Immature natural killer cell (primary cell): ENCODE data around the gene WDR1. TPM values are rescaled to one million over a fixed set of nuclear protein-coding genes. Genes with fewer than 3 reads are reported as not detected.

ENCODE experiments used
- DNase-seq, 3 donors: peaks; one replicate each; pipeline ENCODE4 v3.0.0; 2022; ENCODE audit warnings: mixed read lengths in 1 of 3
- H3K27ac Mint-ChIP-seq, 6 donors: one replicate each; pipeline ENCODE4 v1.8.0; 2020; ENCODE audit warnings: mixed read lengths in 6 of 6, mild to moderate bottlenecking in 5 of 6, inconsistent platforms in 4 of 6, moderate library complexity in 3 of 6
- H3K27me3 Mint-ChIP-seq, 3 donors: one replicate each; pipeline ENCODE4 v1.8.0; 2020 to 2021; ENCODE audit warnings: low read depth in 3 of 3, mild to moderate bottlenecking in 3 of 3, mixed read lengths in 3 of 3, moderate library complexity in 3 of 3, inconsistent platforms in 1 of 3
- H3K36me3 Mint-ChIP-seq, 3 donors: one replicate each; pipeline ENCODE4 v1.8.0; 2020; ENCODE audit warnings: mixed read lengths in 3 of 3, inconsistent platforms in 2 of 3, mild to moderate bottlenecking in 2 of 3
- H3K4me1 Mint-ChIP-seq, 2 donors: one replicate each; pipeline ENCODE4 v1.8.0; 2020; ENCODE audit warnings: inconsistent platforms in 2 of 2, mild to moderate bottlenecking in 2 of 2, mixed read lengths in 2 of 2, moderate library complexity in 1 of 2
- H3K4me3 Mint-ChIP-seq, 5 donors: one replicate each; pipeline ENCODE4 v1.8.0; 2020; ENCODE audit warnings: mild to moderate bottlenecking in 5 of 5, mixed read lengths in 5 of 5, inconsistent platforms in 3 of 5, moderate library complexity in 3 of 5
- H3K9me3 Mint-ChIP-seq, 6 donors: one replicate each; pipeline ENCODE4 v1.8.0; 2020; ENCODE audit warnings: mild to moderate bottlenecking in 6 of 6, mixed read lengths in 6 of 6, inconsistent platforms in 4 of 6, moderate library complexity in 3 of 6
- polyA plus RNA-seq, 3 donors: library from polyadenylated mRNA; unstranded; fragments of 300-500 nt; fragmentation: Illumina TruSeq; gene quantifications; one replicate each; pipeline ENCODE4 v1.2.3, GENCODE V29; 2021

Gene WDR1
- polyA plus RNA-seq, 3 donors from 2014 or later: 339 to 509 (median 401) TPM

GRCh38 chr4:10050721-10051120, 65.9 kb downstream of the WDR1 start:
- Mint-ChIP-seq H3K27ac (no peak overlapping the region), H3K9me3 (peaks cover 0 to 2% (median 0%) of the 10 kb centered on the region in 6 donors), H3K27me3 (peaks cover 0 to 5% (median 2%) of the 10 kb centered on the region in 3 donors), H3K4me1 (peaks cover 20% of the 10 kb centered on the region in 2 donors), H3K4me3 (no peak overlapping the region), H3K36me3 (peaks cover 0 to 31% (median 8%) of the 10 kb centered on the region in 3 donors)
- DNase-seq: no peak

- peaks cover 20% of the 10 kb centered on the region in 2 donors for H3K4me1 Mint-ChIP-seq
- peaks cover 0 to 2% (median 0%) of the 10 kb centered on the region in 6 donors for H3K9me3 Mint-ChIP-seq
- H3K36me3 Mint-ChIP-seq: peaks cover 0 to 26% (median 6%) of the 10 kb centered on the region in 3 donors
- H3K27me3 Mint-ChIP-seq: peaks cover 0 to 5% (median 2%) of the 10 kb centered on the region in 3 donors
- H3K27ac Mint-ChIP-seq: no peak overlapping the region
- no peak for DNase-seq
- no peak overlapping the region for H3K4me3 Mint-ChIP-seq
These were observed 66.3 kb downstream of the WDR1 start for GRCh38 chr4:10050261-10050661.

GRCh38 chr4:10048941-10049697, 67.5 kb downstream of the WDR1 start:
- Mint-ChIP-seq H3K27ac (peak overlapping the region in 1 of 6 donors; percentile 40), H3K27me3 (peaks cover 0 to 5% (median 2%) of the 10 kb centered on the region in 3 donors), H3K9me3 (peaks cover 0 to 2% (median 0%) of the 10 kb centered on the region in 6 donors), H3K4me3 (peak overlapping the region in 1 of 5 donors; percentile 27), H3K4me1 (peaks cover 20% of the 10 kb centered on the region in 2 donors), H3K36me3 (peaks cover 0 to 23% (median 6%) of the 10 kb centered on the region in 3 donors)
- no peak for DNase-seq

GRCh38 chr4:10047967-10048366, 68.6 kb downstream of the WDR1 start:
- Mint-ChIP-seq H3K27ac (no peak overlapping the region), H3K4me1 (peaks cover 20% of the 10 kb centered on the region in 2 donors), H3K36me3 (peaks cover 0 to 34% (median 3%) of the 10 kb centered on the region in 3 donors), H3K9me3 (peaks cover 0 to 2% (median 1%) of the 10 kb centered on the region in 6 donors), H3K4me3 (peak overlapping the region in 4 of 5 donors; percentile 4 to 28 (median 10)), H3K27me3 (peaks cover 0 to 5% (median 2%) of the 10 kb centered on the region in 3 donors)
- DNase-seq: peak in 1 of 3 donors; percentile 4

GRCh38 chr4:10046471-10046870, 70.1 kb downstream of the WDR1 start:
- Mint-ChIP-seq H3K4me1 (peaks cover 20% of the 10 kb centered on the region in 2 donors), H3K4me3 (no peak overlapping the region), H3K27ac (no peak overlapping the region), H3K9me3 (peaks cover 7 to 13% (median 10%) of the 10 kb centered on the region in 6 donors), H3K27me3 (peaks cover 0 to 2% (median 0%) of the 10 kb centered on the region in 3 donors), H3K36me3 (peaks cover 9 to 36% (median 13%) of the 10 kb centered on the region in 3 donors)
- DNase-seq: no peak

- H3K4me1 Mint-ChIP-seq: peaks cover 20% of the 10 kb centered on the region in 2 donors
- H3K36me3 Mint-ChIP-seq: peaks cover 12 to 37% (median 13%) of the 10 kb centered on the region in 3 donors
- H3K9me3 Mint-ChIP-seq: peaks cover 7 to 13% (median 10%) of the 10 kb centered on the region in 6 donors
- H3K27ac Mint-ChIP-seq: no peak overlapping the region
- H3K27me3 Mint-ChIP-seq: peaks cover 0 to 2% (median 0%) of the 10 kb centered on the region in 3 donors
- no peak overlapping the region for H3K4me3 Mint-ChIP-seq
- DNase-seq: no peak
These were observed 71.1 kb downstream of the WDR1 start for GRCh38 chr4:10045481-10045880.

DNA sequence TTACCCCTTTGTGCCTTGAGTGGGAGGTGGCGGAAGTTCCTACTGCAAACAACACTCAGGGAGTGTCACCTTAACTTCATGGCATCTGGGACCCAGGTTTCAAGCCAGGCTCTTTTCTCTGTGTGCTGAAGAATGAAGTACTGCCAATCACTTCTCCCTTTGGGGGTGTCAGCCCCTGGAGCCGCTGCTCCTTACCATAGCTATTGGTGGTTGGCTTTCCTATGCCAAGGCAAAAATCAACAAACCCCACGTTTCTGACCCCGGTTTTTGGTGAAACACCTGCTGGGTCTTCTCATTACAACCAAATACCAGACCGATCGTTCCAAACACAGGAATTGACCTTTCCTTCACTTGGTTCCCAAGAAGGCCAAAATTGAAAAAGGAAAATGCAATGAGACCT, 75.6 kb downstream of the WDR1 start:
- no peak for DNase-seq
- Mint-ChIP-seq H3K4me3 (no peak overlapping the region), H3K9me3 (peaks cover 5 to 13% (median 10%) of the 10 kb centered on the region in 6 donors), H3K4me1 (no peaks in the 10 kb centered on the region), H3K36me3 (peaks cover 18 to 42% (median 22%) of the 10 kb centered on the region in 3 donors), H3K27me3 (no peaks in the 10 kb centered on the region), H3K27ac (peak overlapping the region in 1 of 6 donors; percentile 40)

GRCh38 chr4:10040049-10040892, 76.3 kb downstream of the WDR1 start:
- Mint-ChIP-seq H3K9me3 (peaks cover 5 to 13% (median 10%) of the 10 kb centered on the region in 6 donors), H3K27me3 (peaks cover 0 to 1% (median 0%) of the 10 kb centered on the region in 3 donors), H3K4me1 (no peaks in the 10 kb centered on the region), H3K4me3 (no peak overlapping the region), H3K27ac (no peak overlapping the region), H3K36me3 (peaks cover 18 to 50% (median 22%) of the 10 kb centered on the region in 3 donors)
- no peak for DNase-seq

DNA sequence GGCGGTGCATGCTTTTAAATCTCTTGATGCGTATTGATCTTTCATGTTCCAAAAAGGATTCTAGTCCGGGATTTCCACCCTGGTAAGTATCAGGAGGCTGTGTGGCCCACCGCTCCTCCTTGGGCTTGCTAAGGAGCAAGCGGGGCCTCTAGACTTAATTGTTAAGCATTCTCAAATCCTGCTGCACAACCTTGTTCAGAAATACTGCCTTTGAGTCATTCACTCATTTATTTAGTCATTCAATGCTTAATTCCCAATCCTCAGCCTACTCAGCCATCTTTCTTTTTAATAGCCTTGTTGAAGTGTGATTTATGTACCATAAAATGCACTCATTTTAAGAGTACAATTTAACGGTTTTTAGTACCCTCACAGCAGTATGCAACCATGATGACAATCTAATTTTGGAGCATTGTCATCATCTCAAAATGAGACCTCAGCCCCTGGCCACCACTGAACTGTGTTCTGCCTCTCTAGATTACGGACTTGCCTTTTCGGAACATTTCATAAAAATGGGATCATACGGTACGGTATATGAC, 79.7 kb downstream of the WDR1 start:
- peaks cover 0 to under 1% (median 0%) of the 10 kb centered on the region in 6 donors for H3K9me3 Mint-ChIP-seq
- H3K27ac Mint-ChIP-seq: no peak overlapping the region
- peaks cover 0 to 4% (median 3%) of the 10 kb centered on the region in 3 donors for H3K27me3 Mint-ChIP-seq
- no peak for DNase-seq
- peaks cover 0 to 4% of the 10 kb centered on the region in 2 donors for H3K4me1 Mint-ChIP-seq
- peaks cover 10 to 31% (median 11%) of the 10 kb centered on the region in 3 donors for H3K36me3 Mint-ChIP-seq
- H3K4me3 Mint-ChIP-seq: no peak overlapping the region

DNA sequence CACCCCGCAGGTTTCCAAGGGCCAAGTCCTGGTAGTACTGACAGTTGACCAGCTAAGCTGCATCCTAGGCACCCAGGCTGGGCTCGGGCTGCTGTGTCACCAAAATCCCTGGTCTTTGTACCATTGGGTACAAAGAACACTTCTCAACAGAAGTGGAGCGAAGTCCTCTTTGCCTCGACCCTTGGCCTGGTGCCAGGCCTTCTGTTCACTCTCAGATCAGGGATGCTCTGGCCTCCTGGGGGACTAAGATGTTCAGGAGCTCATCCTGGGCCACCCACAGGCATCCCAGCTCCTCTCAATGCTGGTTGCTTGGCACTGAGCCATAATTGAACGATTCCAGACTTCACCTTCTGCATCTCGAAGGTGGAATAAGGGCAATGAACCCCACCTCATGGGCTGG, 81.5 kb downstream of the WDR1 start:
- Mint-ChIP-seq H3K4me3 (no peak overlapping the region), H3K4me1 (peaks cover 0 to 4% of the 10 kb centered on the region in 2 donors), H3K9me3 (no peaks in the 10 kb centered on the region), H3K27me3 (peaks cover 0 to 8% (median 3%) of the 10 kb centered on the region in 3 donors), H3K36me3 (peaks cover 3 to 26% (median 11%) of the 10 kb centered on the region in 3 donors), H3K27ac (no peak overlapping the region)
- no peak for DNase-seq

DNA sequence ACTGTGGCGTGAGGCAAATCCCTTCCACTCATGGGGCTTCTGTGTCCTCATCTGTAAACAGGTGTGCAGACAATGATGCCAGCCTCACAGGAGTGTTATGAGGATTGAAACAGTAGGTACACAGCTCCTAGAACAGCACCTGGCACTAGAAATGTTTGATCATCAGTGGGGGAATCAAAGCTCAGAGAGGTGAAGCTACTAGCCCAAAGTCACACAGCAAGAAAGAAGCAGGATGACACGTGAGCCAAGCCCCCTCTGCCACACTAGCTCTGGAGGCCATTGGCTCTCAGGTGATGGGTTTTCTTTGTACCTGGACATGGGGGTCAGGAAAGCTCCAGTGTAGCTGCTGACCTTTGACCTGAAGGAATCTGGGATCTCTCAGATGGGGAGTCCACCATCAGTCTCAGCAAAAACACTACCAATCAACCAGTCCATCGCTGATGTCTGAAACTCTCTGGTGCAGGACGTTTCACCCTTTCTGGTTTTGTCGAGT, 81.9 kb downstream of the WDR1 start:
- Mint-ChIP-seq H3K27me3 (peaks cover under 1 to 8% (median 3%) of the 10 kb centered on the region in 3 donors), H3K36me3 (peaks cover 0 to 21% (median 7%) of the 10 kb centered on the region in 3 donors), H3K4me1 (peaks cover 0 to 4% of the 10 kb centered on the region in 2 donors), H3K4me3 (no peak overlapping the region), H3K27ac (no peak overlapping the region), H3K9me3 (no peaks in the 10 kb centered on the region)
- DNase-seq: no peak

DNA sequence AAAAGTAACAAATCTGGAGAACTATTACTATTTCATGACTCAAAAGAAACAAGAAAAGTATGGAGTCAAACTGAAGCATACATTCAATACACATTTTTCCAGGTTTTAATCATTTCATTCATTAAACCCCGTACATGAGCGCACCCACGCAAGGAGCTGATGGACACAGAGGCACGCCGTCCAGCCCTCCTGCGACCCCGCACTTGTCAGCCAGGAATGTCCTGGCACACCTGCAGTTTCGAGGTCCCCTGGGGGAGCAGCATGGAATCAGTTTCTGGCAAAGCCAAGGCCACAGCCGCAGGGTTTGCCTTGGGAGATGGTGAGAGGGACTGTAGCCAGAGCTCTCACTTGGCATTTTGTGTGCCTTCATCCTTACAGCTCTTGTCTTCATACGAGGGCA, 82.5 kb downstream of the WDR1 start:
- no peak for DNase-seq
- H3K9me3 Mint-ChIP-seq: no peaks in the 10 kb centered on the region
- no peak overlapping the region for H3K27ac Mint-ChIP-seq
- H3K36me3 Mint-ChIP-seq: peaks cover 0 to 18% (median 2%) of the 10 kb centered on the region in 3 donors
- H3K27me3 Mint-ChIP-seq: peaks cover 2 to 8% (median 3%) of the 10 kb centered on the region in 3 donors
- no peak overlapping the region for H3K4me3 Mint-ChIP-seq
- H3K4me1 Mint-ChIP-seq: peaks cover 0 to 4% of the 10 kb centered on the region in 2 donors

DNA sequence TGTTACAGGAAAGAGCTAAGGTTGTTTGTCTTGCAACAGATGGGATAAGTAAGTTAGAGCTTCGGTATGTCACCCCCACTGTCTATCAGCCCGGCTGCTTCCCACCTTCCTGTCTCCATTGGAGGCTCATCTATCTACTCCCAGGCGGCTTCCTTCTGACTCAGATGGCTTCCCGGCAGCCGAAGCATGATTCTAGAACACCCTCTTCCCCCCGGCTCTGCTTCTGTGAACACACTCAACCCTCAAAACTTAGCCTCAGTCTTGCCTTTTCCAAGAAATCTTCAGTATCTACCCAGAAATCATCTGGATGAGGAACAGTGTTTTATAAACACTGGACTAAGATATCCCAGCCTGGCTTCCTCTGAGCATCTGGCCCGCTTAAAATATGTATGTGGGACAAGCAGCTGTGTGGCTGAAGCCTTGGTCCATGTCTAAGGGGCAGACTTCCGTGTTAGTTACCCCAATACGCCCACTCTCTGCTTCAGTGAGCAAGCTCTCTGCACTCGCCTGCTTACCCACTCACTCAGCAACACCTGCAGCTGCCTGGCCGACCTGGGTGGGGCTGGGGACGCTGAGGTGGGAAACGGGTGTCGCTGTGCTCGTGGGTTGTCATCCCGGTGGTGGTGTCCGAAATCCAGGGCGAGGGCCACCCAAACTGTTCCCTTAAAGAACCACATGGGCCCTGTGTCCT, 83.3 kb downstream of the WDR1 start:
- no peak for DNase-seq
- no peaks in the 10 kb centered on the region for H3K9me3 Mint-ChIP-seq
- peaks cover 0 to 4% of the 10 kb centered on the region in 2 donors for H3K4me1 Mint-ChIP-seq
- H3K4me3 Mint-ChIP-seq: no peak overlapping the region
- peaks cover 0 to 18% (median 0%) of the 10 kb centered on the region in 3 donors for H3K36me3 Mint-ChIP-seq
- no peak overlapping the region for H3K27ac Mint-ChIP-seq
- H3K27me3 Mint-ChIP-seq: peaks cover 2 to 8% (median 3%) of the 10 kb centered on the region in 3 donors
